ENCODE results near the gene CENPP. TPM values are rescaled to one million over a fixed set of nuclear protein-coding genes. Genes with fewer than 3 reads are reported as not detected.
"Not testable (repeated sequence)": the region's sequence is repeated elsewhere in the genome, so short reads cannot be mapped to it uniquely, and the experiment has no call there.

The CENPP gene
- total RNA-seq, 1 donor = 3.0 TPM

- no peak for DNase-seq (ENCODE audit: low read depth in 2 of 3, low spot score in 2 of 3)
Measured at GRCh38 chr9:92377876-92378275, 52.1 kb downstream of the CENPP start.

GRCh38 chr9:92378865-92379560, 53.3 kb downstream of the CENPP start:
- no peak for DNase-seq (ENCODE audit: low read depth in 2 of 3, low spot score in 2 of 3)

DNA sequence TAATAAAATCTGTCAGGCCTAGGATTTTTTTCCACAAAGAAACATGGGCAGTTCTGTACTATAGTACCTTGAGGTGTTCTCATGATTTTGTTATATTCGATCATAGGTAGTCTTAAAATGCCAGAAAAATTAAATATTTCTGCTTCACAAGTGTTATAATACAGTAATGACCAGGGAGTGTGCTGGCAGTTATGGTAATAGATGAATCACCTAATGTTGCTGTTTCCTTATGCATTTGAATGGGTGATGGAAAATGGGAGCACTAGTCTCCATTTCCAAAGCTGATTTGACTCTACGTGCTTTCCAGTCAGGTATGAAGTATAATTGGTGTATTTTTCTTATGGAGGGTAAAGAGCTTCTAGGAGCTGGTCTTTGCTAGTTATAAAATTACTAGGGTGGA, 54.9 kb downstream of the CENPP start:
- no peak for DNase-seq (ENCODE audit: low read depth in 2 of 3, low spot score in 2 of 3)

- DNase-seq (ENCODE audit: low read depth in 2 of 3, low spot score in 2 of 3) = peak in 1 of 3 donors; percentile 37
Measured at GRCh38 chr9:92381775-92382174, 56.0 kb downstream of the CENPP start.

GRCh38 chr9:92384375-92384774, 58.6 kb downstream of the CENPP start:
- DNase-seq (ENCODE audit: low read depth in 2 of 3, low spot score in 2 of 3) = no peak

DNA sequence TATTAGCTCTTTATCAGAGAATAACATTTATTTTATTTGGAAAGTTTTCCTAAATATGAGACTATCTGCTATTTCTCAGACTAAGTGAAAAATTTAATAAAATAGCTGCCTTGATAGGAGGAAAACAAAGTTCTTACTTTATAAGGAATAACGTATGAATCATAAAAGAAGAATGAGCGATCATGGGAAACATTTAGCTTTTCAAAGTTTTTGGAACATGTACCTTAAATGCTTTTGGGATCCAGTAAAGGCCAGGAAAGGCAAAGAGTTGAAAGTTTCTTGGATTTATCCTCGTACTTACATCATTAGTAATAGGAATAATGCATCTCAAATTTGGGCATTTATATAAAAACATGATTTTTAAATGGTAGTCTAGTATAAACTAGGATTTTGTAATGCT, 59.2 kb downstream of the CENPP start:
- DNase-seq (ENCODE audit: low read depth in 2 of 3, low spot score in 2 of 3) = no peak

DNA sequence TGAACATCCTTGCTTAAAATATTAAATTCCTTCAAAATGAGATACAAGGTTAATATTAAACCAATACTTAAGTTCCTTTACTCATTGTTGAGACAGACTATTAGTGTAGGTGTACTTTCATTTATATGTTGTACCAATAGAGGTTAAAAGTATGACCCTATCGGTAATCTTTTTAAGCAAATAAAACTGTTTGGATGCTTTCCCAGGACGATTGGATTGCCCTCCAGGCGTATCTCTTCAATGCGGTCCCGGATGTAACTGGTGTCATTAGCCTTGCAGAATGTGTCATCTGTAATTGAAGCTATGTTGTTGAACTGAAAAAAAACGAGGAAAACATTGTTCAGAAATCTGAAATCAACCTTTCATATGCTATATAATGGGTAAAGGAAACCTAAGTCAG, 59.7 kb downstream of the CENPP start:
- DNase-seq (ENCODE audit: low read depth in 2 of 3, low spot score in 2 of 3) = no peak

DNA sequence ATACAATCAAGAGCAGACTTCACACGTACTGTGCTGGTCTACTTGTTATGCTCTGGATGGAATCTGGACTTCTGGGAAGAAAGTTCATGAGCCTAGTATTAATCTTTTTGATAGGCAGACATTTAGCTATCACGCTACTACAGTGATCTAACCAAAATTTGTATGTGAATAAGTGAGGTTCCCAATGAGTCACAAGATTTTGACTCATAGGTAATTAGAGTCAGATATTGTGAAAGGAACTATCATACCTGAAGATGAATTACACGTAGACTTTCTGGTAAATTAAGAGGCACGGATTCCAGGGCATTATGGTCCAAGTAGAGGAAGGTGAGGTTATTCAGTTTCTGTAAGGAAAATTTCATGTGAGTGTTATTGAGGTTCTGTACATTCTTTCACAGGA, 60.2 kb downstream of the CENPP start:
- DNase-seq (ENCODE audit: low read depth in 2 of 3, low spot score in 2 of 3) = no peak

- no peak for DNase-seq (ENCODE audit: low read depth in 2 of 3, low spot score in 2 of 3)
Measured at GRCh38 chr9:92392690-92393089, 66.9 kb downstream of the CENPP start.

DNA sequence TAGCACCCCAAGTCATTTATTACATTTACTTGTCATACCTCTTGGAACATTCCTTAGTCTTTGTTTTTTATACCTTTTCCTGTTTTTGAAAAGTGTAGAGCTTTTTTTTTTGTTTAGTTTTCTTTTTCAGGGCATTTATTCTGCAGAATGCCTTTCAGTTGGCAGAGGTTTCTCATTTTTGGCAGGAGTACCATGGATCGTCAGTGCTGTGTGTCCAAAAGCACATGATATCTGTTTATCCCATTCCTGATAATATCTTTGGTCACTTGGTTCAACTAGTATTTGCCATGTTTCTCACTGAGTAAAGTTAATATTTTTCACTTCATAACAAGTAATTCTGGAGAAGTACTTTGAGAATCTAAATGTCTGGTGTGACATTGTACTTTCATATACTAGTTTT, 67.9 kb downstream of the CENPP start:
- DNase-seq (ENCODE audit: low read depth in 2 of 3, low spot score in 2 of 3) = no peak

DNA sequence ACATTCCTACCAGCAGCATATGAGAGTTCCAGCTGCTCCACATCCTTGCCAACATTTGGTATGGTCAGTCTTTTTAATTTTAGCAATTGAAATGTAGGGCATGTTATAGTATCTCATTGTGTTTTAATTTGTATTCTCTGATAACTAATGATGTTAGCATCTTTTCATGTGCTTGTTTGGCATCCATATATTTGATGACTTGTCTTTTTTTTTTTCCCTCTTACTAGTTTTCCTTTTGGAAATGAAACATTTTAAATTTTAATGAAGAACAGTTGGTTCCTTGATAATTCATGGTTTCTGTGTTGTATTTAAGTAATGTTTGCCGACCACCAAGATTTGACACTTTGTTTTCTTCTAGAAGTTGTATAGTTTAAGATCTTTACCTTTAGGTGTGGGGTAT, 69.9 kb downstream of the CENPP start:
- no peak for DNase-seq (ENCODE audit: low read depth in 2 of 3, low spot score in 2 of 3)

GRCh38 chr9:92397853-92398252, 72.1 kb downstream of the CENPP start:
- DNase-seq (ENCODE audit: low read depth in 2 of 3, low spot score in 2 of 3) = no peak

GRCh38 chr9:92402360-92402759, 76.6 kb downstream of the CENPP start:
- no peak for DNase-seq (ENCODE audit: low read depth in 2 of 3, low spot score in 2 of 3)

GRCh38 chr9:92402826-92403745, 77.3 kb downstream of the CENPP start:
- no peak for DNase-seq (ENCODE audit: low read depth in 2 of 3, low spot score in 2 of 3)

- DNase-seq (ENCODE audit: low read depth in 2 of 3, low spot score in 2 of 3) = no peak
Measured at GRCh38 chr9:92404042-92404836, 78.5 kb downstream of the CENPP start, which contains the start of gene OGN. TSS of gene OGN (minus strand) at chr9:92404578. CDS start at chr9:92403407, 1,171 bp downstream.

DNA sequence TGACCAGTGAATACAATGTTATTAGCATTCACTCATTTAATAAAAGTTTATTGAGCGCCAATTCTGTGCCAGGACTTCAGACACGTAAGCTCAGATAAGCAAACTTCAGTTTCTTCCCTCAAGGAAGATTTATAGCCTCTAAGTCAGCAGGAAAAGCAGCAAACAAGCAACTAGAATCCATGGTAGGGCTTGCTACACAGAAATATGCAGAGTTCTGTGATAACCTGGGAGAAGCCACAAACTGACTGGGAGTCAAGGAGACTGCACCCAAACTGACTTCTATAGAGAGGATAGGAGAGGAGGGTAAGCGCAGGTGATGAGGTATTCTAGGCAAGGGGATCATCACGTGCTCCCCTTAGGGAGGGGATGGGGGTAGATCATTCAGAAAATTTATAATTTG, 80.1 kb downstream of the CENPP start:
- no peak for DNase-seq (ENCODE audit: low read depth in 2 of 3, low spot score in 2 of 3)

DNA sequence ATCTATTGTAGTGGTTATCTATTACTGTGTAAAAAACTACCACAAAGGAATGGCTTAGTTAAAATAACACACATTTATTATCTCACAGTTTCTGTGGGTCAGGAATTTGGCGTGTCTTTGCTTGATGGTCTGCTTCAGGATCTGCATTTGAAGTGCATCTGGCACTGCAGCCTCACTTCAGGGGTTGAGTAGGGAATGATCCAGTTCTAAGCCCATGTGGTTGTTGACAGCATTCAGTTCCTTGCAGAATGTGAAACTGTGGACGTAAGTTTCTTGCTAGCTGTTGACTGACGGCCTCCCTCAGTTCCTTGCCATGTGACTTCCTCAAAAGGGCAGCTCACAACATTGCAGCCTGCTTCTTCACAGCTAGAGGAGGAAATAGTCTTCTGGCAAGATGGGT, 80.7 kb downstream of the CENPP start:
- peak; percentile 16 to 81 (median 57) for DNase-seq (ENCODE audit: low read depth in 2 of 3, low spot score in 2 of 3)

- DNase-seq (ENCODE audit: low read depth in 2 of 3, low spot score in 2 of 3) = no peak
Measured at GRCh38 chr9:92407818-92408217, 82.1 kb downstream of the CENPP start.

GRCh38 chr9:92408747-92409478, 83.2 kb downstream of the CENPP start:
- no peak for DNase-seq (ENCODE audit: low read depth in 2 of 3, low spot score in 2 of 3)

DNA sequence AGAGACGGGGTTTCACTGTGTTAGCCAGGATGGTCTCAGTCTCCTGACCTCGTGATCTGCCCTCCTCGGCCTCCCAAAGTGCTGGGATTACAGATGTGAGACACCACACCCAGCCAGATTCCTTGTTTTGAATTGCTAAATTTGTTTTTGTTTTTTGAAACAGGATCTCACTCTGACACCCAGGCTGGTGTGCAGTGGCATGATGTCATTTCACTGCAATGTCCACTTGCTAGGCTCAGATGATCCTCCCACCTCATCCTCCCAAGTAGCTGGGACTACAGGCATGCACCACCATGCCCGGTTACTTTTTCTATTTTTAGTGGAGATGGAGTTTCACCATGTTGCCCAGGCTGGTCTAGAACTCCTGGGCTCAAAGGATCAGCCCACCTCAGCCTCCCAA, 85.4 kb downstream of the CENPP start:
- DNase-seq (ENCODE audit: low read depth in 2 of 3, low spot score in 2 of 3) = not testable (repeated sequence)

Data from hematopoietic multipotent progenitor cell (in vitro differentiated cells).